HG03571 (cell line): ENCODE measurements around the gene CBARP.

Experiments
- ATAC-seq: cut with Tn5 transposase; IDR thresholded peaks from one replicate; pipeline ENCODE4 v1.9.1; 2021; ENCODE audit not compliant: unreplicated experiment

The CBARP gene

GRCh38 chr19:1237754-1238368, at the start of gene CBARP:
Gene CBARP, minus strand, starts transcription at chr19:1238005. Its CDS starts 1,905 bp downstream, at chr19:1236100.
- ATAC-seq: no peak

- ATAC-seq: no peak
Observed at GRCh38 chr19:1286487-1287353, 48.9 kb upstream of the CBARP start.

GRCh38 chr19:1285737-1286360, 48.0 kb upstream of the CBARP start, which contains the start of gene EFNA2:
Gene EFNA2, plus strand, starts transcription at chr19:1285873. Its CDS starts 296 bp downstream, at chr19:1286169.
- ATAC-seq: no peak

- no peak for ATAC-seq
Observed at GRCh38 chr19:1284979-1285736, 47.4 kb upstream of the CBARP start.

- ATAC-seq: no peak
Observed at GRCh38 chr19:1284293-1284978, 46.6 kb upstream of the CBARP start.

- ATAC-seq: no peak
Observed at GRCh38 chr19:1283917-1284292, 46.1 kb upstream of the CBARP start.

- ATAC-seq: no peak
Observed at GRCh38 chr19:1283207-1283916, 45.6 kb upstream of the CBARP start.

GRCh38 chr19:1282588-1283206, 44.9 kb upstream of the CBARP start:
- ATAC-seq: no peak

GRCh38 chr19:1281569-1282287, 43.9 kb upstream of the CBARP start:
- no peak for ATAC-seq

GRCh38 chr19:1280636-1281568, 43.1 kb upstream of the CBARP start:
- ATAC-seq: no peak

- ATAC-seq: no peak
Observed at GRCh38 chr19:1279782-1280341, 42.1 kb upstream of the CBARP start.

GRCh38 chr19:1278713-1279660, 41.2 kb upstream of the CBARP start:
- ATAC-seq: no peak

- no peak for ATAC-seq
Observed at GRCh38 chr19:1278074-1278473, 40.3 kb upstream of the CBARP start.

GRCh38 chr19:1277061-1277460, 39.3 kb upstream of the CBARP start:
- ATAC-seq: no peak

- no peak for ATAC-seq
Observed at GRCh38 chr19:1276628-1277022, 38.8 kb upstream of the CBARP start.

GRCh38 chr19:1275976-1276627, 38.3 kb upstream of the CBARP start:
- ATAC-seq: no peak
